ENCODE data around the gene PRKG1. TPM values are rescaled to one million over a fixed set of nuclear protein-coding genes. Genes with fewer than 3 reads are reported as not detected.

Gene PRKG1
- total and polyA plus RNA-seq, 2 donors (not counting 1 experiment from before 2014, with no cell fraction given), result not detected

DNA sequence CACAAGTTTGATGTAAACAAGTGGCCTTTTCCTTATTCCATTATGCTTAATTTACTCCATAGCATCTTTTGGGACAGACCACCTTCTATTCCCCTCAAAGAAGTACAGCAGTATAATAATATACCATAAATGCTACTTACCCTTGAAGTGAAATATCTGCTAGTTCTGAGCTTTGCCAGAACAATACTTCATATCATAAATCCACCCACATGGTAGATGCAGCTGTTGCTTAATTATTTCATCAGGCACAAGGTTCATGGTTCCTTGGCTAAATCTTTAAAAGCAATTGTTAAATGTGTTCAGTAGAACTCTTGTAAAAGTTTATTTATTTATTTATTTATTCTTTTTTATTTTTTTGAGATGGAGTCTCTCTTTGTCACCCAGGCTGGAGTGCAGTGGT lies 592.2 kb downstream of the PRKG1 start:
- no peaks in the 10 kb centered on the region for H3K9me3 ChIP-seq (ENCODE audit: control extremely low read depth in 1 of 3, control insufficient read depth in 2 of 3, insufficient read depth in 1 of 3, low read length in 2 of 3)
- no peaks in the 10 kb centered on the region for H3K27me3 ChIP-seq (replicated peaks in 1 of 4; ENCODE audit: control extremely low read depth in 1 of 4, control insufficient read depth in 3 of 4, insufficient read depth in 4 of 4, low read length in 3 of 4)
- H3K4me3 Mint-ChIP-seq, result no peak overlapping the region
- TF ChIP-seq, protein P1, sequence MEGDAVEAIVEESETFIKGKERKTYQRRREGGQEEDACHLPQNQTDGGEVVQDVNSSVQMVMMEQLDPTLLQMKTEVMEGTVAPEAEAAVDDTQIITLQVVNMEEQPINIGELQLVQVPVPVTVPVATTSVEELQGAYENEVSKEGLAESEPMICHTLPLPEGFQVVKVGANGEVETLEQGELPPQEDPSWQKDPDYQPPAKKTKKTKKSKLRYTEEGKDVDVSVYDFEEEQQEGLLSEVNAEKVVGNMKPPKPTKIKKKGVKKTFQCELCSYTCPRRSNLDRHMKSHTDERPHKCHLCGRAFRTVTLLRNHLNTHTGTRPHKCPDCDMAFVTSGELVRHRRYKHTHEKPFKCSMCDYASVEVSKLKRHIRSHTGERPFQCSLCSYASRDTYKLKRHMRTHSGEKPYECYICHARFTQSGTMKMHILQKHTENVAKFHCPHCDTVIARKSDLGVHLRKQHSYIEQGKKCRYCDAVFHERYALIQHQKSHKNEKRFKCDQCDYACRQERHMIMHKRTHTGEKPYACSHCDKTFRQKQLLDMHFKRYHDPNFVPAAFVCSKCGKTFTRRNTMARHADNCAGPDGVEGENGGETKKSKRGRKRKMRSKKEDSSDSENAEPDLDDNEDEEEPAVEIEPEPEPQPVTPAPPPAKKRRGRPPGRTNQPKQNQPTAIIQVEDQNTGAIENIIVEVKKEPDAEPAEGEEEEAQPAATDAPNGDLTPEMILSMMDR (IDR thresholded peaks at IDR 0.05), result no peak
- TF ChIP-seq EZH2 (IDR thresholded peaks at IDR 0.05; ENCODE audit: borderline replicate concordance, insufficient read depth, low read depth, low read length, poor library complexity, severe bottlenecking), result no peak
- no peak overlapping the region for H3K27ac ChIP-seq (ENCODE audit: low read length in 2 of 2)
- H3K27ac Mint-ChIP-seq, result no peak overlapping the region
- H3K4me2 ChIP-seq (replicated peaks; ENCODE audit: low read depth, low read length, poor library complexity, severe bottlenecking), result no peak overlapping the region
- peaks cover 5% of the 10 kb centered on the region for H3K27me3 Mint-ChIP-seq
- POLR2A ChIA-PET, result no interaction called here
- no peak for ATAC-seq (ENCODE audit: low read depth)
- no peaks in the 10 kb centered on the region for H3K9me3 Mint-ChIP-seq (ENCODE audit: insufficient read depth)
- no peaks in the 10 kb centered on the region for H3K79me2 ChIP-seq (ENCODE audit: control insufficient read depth, insufficient read depth, low read length)
- CTCF ChIA-PET, result no interaction called here
- DNase-seq, result no peak
- H3K36me3 ChIP-seq (replicated peaks in 1 of 2; ENCODE audit: control extremely low read depth in 1 of 2, control insufficient read depth in 1 of 2, extremely low read depth in 1 of 2, insufficient read depth in 2 of 2, low read length in 1 of 2), result no peaks in the 10 kb centered on the region
- H3K4me3 ChIP-seq (ENCODE audit: control extremely low read depth in 1 of 5, extremely low read depth in 1 of 5, insufficient read depth in 1 of 5, low read depth in 2 of 5, low read length in 4 of 5), result no peak overlapping the region
- H3K4me1 Mint-ChIP-seq, result no peaks in the 10 kb centered on the region
- no peak overlapping the region for H2AFZ ChIP-seq (ENCODE audit: insufficient read depth, low read depth, low read length, poor library complexity, severe bottlenecking)
- H3K9ac ChIP-seq (ENCODE audit: low read length), result no peak overlapping the region
- no peaks in the 10 kb centered on the region for H3K4me1 ChIP-seq (ENCODE audit: control insufficient read depth in 2 of 2, insufficient read depth in 2 of 2, low read length in 2 of 2)
- intact Hi-C loops (cut with micrococcal nuclease), result no loop called here
- H4K20me1 ChIP-seq (ENCODE audit: control insufficient read depth, insufficient read depth, low read length, poor library complexity, severe bottlenecking), result no peaks in the 10 kb centered on the region

DNA sequence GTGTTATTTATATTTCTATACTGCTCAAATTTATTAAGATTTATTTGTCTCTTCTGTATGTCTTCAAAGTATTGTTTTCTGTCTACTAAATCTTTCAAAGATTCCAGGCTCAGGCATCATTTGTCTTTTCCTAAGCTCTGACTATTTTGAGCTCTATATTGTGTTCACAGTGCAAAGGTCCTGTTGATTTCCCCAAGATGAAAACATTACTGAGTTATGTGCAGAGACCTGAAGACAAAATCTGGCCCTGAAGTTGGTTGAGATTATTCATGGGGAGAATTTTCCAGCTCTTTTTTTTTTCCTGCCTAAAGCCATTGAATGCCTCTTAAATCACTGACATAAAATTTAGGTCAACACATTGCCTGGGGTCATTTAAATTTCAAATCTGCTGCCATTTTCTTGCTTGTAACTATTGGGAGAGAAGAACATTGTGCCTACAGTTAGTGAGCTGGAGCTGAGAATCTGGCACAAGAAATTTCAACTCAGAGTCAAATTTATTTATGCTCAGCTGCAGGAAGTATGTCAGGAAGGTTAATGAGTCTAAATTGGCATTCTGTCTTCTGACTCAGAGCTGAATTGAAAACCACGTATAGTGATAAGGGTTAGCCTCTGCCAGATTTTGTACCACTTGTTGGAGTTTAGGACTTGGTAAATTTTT lies 593.5 kb downstream of the PRKG1 start:
- Histone ChIP-seq H3K4me2 (replicated peaks; ENCODE audit: low read depth, low read length, poor library complexity, severe bottlenecking) (no peak overlapping the region), H3K4me1 (ENCODE audit: control insufficient read depth in 2 of 2, insufficient read depth in 2 of 2, low read length in 2 of 2) (no peaks in the 10 kb centered on the region), H3K79me2 (ENCODE audit: control insufficient read depth, insufficient read depth, low read length) (no peaks in the 10 kb centered on the region), H4K20me1 (ENCODE audit: control insufficient read depth, insufficient read depth, low read length, poor library complexity, severe bottlenecking) (no peaks in the 10 kb centered on the region), H3K9me3 (ENCODE audit: control extremely low read depth in 1 of 3, control insufficient read depth in 2 of 3, insufficient read depth in 1 of 3, low read length in 2 of 3) (no peaks in the 10 kb centered on the region), H3K4me3 (ENCODE audit: control extremely low read depth in 1 of 5, extremely low read depth in 1 of 5, insufficient read depth in 1 of 5, low read depth in 2 of 5, low read length in 4 of 5) (no peak overlapping the region), H2AFZ (ENCODE audit: insufficient read depth, low read depth, low read length, poor library complexity, severe bottlenecking) (no peak overlapping the region), H3K27ac (ENCODE audit: low read length in 2 of 2) (no peak overlapping the region), H3K36me3 (replicated peaks in 1 of 2; ENCODE audit: control extremely low read depth in 1 of 2, control insufficient read depth in 1 of 2, extremely low read depth in 1 of 2, insufficient read depth in 2 of 2, low read length in 1 of 2) (no peaks in the 10 kb centered on the region), H3K27me3 (replicated peaks in 1 of 4; ENCODE audit: control extremely low read depth in 1 of 4, control insufficient read depth in 3 of 4, insufficient read depth in 4 of 4, low read length in 3 of 4) (no peaks in the 10 kb centered on the region), H3K9ac (ENCODE audit: low read length) (no peak overlapping the region)
- 17% methylated on average over 1 of the region's 1 CpG for WGBS (ENCODE audit: insufficient coverage)
- TF ChIP-seq, protein P1 (IDR thresholded peaks at IDR 0.05), result no peak
- TF ChIP-seq EZH2 (IDR thresholded peaks at IDR 0.05; ENCODE audit: borderline replicate concordance, insufficient read depth, low read depth, low read length, poor library complexity, severe bottlenecking), result no peak
- ATAC-seq (ENCODE audit: low read depth) (no peak), DNase-seq (no peak)
- no peak overlapping the region for H3K27ac Mint-ChIP-seq
- H3K4me3 Mint-ChIP-seq, result no peak overlapping the region
- ChIA-PET POLR2A (no interaction called here), CTCF (no interaction called here)
- H3K9me3 Mint-ChIP-seq (ENCODE audit: insufficient read depth), result no peaks in the 10 kb centered on the region
- H3K27me3 Mint-ChIP-seq, result peaks cover 5% of the 10 kb centered on the region
- intact Hi-C loops (cut with micrococcal nuclease), result no loop called here
- H3K4me1 Mint-ChIP-seq, result no peaks in the 10 kb centered on the region

Measured in B cell (primary cell).